Stimulated activated CD4-positive, alpha-beta T cell treated with anti-CD3 and anti-CD28 coated beads, Interleukin-1b, Interleukin-23, amount 100 ng/mL, for 48 hours (primary cell): Measurements from ENCODE around the gene WIPF2.
"Not testable (repeated sequence)": the region's sequence is repeated elsewhere in the genome, so short reads cannot be mapped to it uniquely, and the experiment has no call there.

Experiments
- DNase-seq: peaks from one replicate; pipeline ENCODE4 v3.0.0-alpha.2; 2020

WIPF2 gene

GRCh38 chr17:40194821-40195220 lies 24.3 kb upstream of the WIPF2 start:
- no peak for DNase-seq

- no peak for DNase-seq
Measured at GRCh38 chr17:40197550-40197949, 21.6 kb upstream of the WIPF2 start.

GRCh38 chr17:40197965-40198456 lies 21.1 kb upstream of the WIPF2 start:
- DNase-seq: peak; percentile 26

- DNase-seq: no peak
Measured at GRCh38 chr17:40198576-40198975, 20.5 kb upstream of the WIPF2 start.

- no peak for DNase-seq
Measured at GRCh38 chr17:40203131-40203530, 16.0 kb upstream of the WIPF2 start.

GRCh38 chr17:40206193-40206592 lies 12.9 kb upstream of the WIPF2 start:
- not testable (repeated sequence) for DNase-seq

GRCh38 chr17:40209404-40210093 lies 9.6 kb upstream of the WIPF2 start:
- no peak for DNase-seq

GRCh38 chr17:40213914-40214313 lies 5.2 kb upstream of the WIPF2 start:
- not testable (repeated sequence) for DNase-seq

GRCh38 chr17:40218006-40218739 lies 931 bp upstream of the WIPF2 start:
- no peak for DNase-seq

- DNase-seq: peak; percentile 26
Measured at GRCh38 chr17:40219594-40220338, 662 bp downstream of the WIPF2 start.

GRCh38 chr17:40224718-40225550 lies 5.8 kb downstream of the WIPF2 start:
- no peak for DNase-seq

- DNase-seq: not testable (repeated sequence)
Measured at GRCh38 chr17:40229146-40229545, 10.0 kb downstream of the WIPF2 start.

- no peak for DNase-seq
Measured at GRCh38 chr17:40230670-40231069, 11.6 kb downstream of the WIPF2 start.

GRCh38 chr17:40231928-40232327 lies 12.8 kb downstream of the WIPF2 start:
- DNase-seq: not testable (repeated sequence)

GRCh38 chr17:40241252-40241834 lies 22.2 kb downstream of the WIPF2 start:
- no peak for DNase-seq

GRCh38 chr17:40242774-40243173 lies 23.7 kb downstream of the WIPF2 start:
- DNase-seq: no peak

- DNase-seq: no peak
Measured at GRCh38 chr17:40243761-40244160, 24.7 kb downstream of the WIPF2 start.

- DNase-seq: no peak
Measured at GRCh38 chr17:40244255-40244654, 25.2 kb downstream of the WIPF2 start.

GRCh38 chr17:40247926-40248495 lies 28.9 kb downstream of the WIPF2 start:
- no peak for DNase-seq

GRCh38 chr17:40248507-40248906 lies 29.4 kb downstream of the WIPF2 start:
- DNase-seq: no peak

GRCh38 chr17:40251576-40251975 lies 32.5 kb downstream of the WIPF2 start:
- DNase-seq: no peak

GRCh38 chr17:40253565-40253964 lies 34.5 kb downstream of the WIPF2 start:
- DNase-seq: no peak
